ENCODE data around the gene CFAP107.
"Not testable (repeated sequence)": the region's sequence is repeated elsewhere in the genome, so short reads cannot be mapped to it uniquely, and the experiment has no call there.

Gene CFAP107, protein sequence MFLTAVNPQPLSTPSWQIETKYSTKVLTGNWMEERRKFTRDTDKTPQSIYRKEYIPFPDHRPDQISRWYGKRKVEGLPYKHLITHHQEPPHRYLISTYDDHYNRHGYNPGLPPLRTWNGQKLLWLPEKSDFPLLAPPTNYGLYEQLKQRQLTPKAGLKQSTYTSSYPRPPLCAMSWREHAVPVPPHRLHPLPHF

DNA sequence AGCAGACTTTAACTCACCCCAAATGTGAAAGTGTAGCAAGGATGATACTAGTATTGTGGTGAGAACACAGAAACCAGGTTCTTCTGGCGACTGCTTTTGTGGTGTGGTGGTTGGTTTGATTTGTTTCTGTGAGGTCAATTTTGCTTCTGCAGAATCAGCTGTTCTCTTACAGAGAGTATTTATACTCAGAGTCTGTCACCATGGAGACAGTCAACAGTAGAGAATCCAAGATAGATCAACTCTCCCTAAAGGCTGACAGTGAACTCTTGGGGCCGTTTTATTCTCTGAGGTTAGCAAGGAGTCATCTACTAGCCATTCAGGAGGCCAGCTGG lies at the start of gene CFAP107:
Gene CFAP107 (plus strand): TSS at position 209 of the 332 bp plus-strand sequence. CDS start 231 bp downstream, outside the sequence.
- no peak for DNase-seq (ENCODE audit: low read depth in 2 of 2)

DNA sequence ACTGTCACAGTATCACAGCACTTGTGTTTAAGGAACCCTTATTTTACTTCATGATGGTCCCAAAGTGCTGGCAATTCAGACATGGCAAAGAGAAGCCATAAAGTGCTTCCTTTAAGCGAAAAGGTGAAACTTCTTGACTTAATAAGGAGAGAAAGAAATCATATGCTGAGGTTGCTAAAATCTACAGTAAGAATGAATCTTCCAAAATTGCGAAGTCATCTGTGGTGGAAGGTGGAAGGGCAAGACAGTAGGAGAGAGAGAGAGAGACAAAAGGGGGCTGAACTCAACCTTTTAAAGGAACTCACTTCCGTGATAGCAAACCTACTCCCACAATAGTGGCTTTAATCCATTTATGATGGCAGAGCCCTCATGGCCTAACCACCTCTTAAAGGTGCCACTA lies 49.3 kb upstream of the CFAP107 start:
- DNase-seq (ENCODE audit: low read depth in 2 of 2), result no peak

DNA sequence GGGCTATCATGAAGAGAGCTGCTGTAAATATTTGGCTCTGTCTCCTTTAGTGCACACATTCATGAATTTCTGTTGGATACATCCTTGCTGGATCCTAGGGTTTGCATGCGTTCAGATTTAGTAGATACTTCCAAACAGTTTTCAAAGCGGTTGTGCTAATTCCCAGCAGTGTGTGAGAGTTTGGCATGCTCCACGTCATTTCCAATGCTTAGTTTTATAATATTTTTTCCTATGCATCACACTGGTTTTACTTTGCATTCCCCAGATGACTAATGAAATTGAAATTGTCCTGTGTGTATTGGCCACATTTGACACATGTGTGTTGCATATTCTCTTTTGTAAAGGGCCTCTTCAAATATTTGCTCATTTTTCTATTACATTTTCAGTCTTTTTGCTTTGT lies 48.6 kb upstream of the CFAP107 start:
- no peak for DNase-seq (ENCODE audit: low read depth in 2 of 2)

DNA sequence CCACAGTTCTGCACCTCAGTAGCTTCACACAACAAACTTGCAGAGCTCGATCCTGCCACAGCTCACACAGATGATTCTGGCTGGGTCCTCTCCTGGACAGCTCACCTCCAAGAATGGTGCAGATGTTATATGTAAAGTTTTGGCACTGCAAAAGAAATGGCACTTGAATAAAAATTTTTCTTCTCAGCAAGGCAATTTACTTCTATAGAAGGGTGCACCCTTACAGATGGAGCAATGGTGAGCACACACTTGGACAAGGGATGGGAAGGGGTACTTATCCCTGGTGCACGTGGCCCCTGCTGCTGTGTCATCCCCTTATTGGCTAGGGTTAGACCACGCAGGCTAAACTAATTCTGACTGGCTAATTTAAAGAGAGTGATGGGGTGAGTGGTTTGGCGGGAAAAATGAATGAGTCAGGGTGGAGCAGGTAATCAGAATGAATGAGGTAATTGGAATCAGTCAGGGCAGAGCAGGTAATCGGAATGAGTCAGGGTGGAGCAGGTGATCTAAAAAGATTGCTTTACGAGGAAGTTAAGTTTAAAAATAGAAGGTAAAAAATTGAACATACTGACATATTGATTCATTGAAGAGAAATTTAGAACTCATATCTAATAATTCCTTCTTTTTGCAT lies 42.1 kb upstream of the CFAP107 start:
- no peak for DNase-seq (ENCODE audit: low read depth in 2 of 2)

DNA sequence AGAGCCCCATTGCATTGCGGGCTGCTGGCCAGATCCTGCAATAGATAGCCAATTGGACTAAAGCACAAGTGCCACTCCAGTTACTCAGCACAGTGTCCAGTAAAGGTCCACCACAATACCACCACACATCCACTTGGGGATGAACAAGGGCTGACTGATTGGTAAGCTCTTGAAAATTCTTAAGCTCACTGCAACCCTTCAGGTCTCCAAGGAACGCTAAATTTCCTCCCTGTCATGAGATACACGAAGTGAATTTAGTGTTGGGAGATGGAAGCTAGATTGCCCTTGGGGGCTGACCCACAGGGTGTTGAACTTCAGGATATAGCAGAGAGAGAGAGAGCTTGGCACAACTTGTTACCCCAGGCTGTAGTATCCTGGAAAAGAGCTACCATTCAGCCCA lies 39.9 kb upstream of the CFAP107 start:
- DNase-seq (ENCODE audit: low read depth in 2 of 2), result no peak

DNA sequence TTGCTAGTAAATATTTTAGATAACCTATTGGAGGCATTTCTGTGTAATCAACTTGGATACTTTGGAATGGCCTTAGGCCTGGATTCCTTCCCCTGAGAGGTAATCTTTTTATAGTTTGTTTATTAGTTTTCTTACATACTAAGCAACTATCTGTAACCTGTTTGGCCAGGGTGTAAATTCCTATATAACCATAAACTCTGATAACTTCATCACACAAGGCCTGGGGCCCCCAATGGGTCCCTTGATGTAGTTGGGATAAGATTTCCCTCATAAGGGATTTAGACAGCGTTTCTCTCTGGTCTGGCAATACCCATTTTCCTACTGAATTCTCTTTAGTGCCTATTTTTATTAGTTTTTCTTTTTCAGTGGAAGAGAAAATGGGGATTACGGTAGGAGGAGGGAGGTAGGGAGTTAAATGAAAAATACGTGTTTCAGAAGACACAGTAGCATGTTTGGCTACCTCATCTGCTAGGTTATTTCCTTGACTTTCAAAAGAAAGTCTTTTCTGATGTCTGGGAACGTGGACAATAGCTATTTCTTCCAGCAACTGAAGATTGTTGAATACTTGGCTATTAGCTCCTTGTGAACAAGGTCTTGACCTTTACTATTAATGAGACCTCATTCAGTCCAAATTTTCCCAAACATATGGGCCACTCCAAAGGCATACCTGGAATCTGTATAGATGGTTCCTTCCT lies 37.5 kb upstream of the CFAP107 start:
- DNase-seq (ENCODE audit: low read depth in 2 of 2), result no peak

DNA sequence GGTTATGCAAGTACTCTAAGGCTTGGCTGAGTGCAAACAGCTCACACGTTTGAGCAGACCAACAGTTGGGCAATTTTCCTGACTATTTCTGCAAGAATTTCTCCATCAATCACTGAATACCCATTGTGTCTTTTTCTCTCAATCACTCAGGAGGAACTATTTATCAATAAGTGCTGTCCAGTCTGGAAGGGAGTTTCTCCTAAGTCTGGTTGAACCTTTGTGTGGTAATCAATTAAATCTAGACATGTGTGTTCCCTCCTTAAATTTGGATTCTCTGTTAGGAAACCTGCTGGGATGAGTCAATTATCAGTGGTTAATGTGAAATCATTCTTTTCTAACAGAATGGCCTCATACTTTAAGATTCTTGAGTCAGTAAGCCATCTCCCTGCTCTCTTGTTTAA lies 36.9 kb upstream of the CFAP107 start:
- DNase-seq (ENCODE audit: low read depth in 2 of 2), result no peak

DNA sequence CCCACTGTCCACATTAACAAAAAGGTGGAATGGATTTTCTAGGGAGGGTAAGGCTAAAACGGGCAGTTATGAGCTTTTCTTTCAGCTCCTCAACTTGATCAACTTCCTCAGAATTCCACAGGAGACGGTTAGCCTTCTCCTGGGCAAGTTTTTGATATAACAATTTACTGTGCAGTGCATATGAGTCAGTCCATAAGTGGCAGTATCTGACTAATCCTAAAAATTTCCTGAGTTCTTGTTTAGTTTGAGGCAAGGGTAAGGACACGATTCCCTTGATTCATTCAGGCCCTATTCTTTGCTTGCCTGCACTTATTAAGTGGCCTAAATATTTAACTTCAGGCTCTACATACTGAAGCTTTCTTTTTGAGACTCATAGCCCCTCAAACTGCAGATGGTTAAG lies 36.3 kb upstream of the CFAP107 start:
- DNase-seq (ENCODE audit: low read depth in 2 of 2), result no peak

DNA sequence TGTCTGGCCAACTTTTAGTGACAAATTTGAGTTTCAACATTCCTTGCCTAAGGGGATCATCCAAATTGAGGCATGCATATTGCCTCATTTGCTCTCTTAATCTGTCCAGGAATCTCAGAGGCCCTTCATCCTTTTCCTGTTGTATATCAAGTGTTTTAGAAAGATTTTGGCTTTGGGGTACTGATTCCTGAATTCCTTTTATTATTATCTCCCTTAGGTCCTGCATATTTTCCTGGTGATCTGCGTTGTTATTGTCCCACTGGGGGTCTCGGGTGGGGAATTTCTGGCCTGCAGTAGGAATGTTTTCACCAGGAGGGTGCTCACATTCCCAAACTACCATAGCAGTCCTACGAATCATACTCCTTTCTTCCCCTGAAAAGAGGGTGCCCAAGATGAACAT lies 34.5 kb upstream of the CFAP107 start:
- DNase-seq (ENCODE audit: low read depth in 2 of 2), result no peak

DNA sequence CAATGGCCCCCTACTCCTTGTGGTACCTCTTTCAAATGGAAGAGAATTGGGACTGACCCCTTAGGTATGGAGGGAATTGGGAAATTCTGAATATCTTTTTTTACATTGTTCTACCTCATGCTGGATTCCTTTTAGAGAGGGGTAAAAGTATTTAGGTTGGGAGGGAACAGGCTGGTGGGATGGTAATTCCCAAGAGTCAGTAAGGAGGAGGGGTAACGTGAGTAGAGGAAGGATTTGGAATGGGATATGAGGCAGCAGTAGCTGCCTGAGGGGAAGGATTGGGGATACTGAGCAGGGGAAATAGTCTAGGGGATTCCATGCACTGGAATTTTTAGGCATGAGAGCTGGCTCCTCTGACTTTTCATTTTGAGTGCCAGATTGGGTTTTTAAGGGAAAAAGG lies 33.9 kb upstream of the CFAP107 start:
- DNase-seq (ENCODE audit: low read depth in 2 of 2), result no peak

DNA sequence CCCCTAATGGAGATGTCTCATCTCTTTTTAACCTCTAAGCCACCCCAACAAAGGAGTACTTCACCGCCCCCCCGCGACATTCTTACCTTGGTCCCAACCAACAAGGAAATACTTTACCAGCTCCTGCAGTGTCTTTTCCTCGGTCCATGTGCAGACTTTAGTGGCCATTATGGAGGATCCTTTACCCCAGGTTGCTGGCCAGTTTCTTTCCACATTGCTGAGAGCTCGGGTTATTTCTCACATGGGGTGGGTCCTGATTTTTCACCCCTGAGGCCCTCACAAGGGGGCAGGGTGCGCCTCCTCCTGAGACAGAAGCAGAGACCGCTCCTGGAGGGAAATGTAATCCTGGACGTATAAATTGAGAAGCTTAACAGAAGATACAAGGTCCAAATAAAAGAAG lies 33.1 kb upstream of the CFAP107 start:
- no peak for DNase-seq (ENCODE audit: low read depth in 2 of 2)

DNA sequence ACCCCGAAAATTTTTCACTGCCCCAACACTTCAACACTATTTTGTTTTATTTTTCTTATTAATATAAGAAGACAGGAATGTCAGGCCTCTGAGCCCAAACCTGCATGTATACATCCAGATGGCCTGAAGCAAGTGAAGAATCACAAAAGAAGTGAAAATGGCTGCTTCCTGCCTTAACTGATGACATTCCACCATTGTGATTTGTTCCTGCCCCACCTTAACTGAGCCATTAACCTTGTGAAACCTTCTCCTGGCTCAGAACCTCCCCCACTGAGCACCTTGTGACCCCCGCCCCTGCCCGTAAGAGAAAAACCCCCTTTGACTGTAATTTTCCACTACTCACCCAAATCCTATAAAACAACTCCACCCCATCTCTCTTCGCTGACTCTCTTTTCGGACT lies 32.3 kb upstream of the CFAP107 start:
- not testable (repeated sequence) for DNase-seq (ENCODE audit: low read depth in 2 of 2)

DNA sequence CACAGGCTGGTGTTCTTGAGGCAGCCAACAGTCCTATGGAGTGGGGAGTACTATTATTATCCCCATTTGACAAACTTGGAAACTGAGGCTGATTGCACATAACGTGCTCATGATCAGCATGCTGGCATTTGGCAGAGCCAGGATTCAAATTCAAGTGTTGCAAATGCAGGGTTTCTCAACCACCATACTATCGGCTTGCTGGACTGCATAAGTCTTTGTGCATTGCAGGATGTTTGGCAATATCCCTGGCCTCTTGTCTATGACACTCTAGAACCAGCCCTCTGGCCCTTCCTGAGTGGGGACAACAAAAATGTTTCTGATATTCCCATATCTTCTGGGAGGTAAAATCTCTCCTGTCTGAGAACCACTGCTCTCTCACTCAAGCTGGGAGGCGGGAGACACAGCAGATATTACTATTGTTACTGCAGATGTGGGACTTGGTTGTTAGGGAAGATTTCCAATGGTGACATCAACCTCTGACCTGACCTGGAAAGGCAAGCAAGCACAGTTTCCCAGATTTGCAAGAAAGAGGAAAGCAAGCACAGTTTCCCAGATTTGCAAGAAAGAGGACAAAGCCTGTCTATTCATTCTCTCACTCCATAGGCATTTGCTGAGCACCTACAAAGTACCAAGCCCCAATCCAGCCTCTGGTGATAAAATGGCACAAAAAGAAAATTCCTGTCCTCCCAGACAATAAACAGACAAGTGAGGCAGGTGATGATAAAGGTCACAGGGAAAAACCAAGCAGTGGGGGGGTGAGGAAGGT lies 31.1 kb upstream of the CFAP107 start:
- no peak for DNase-seq (ENCODE audit: low read depth in 2 of 2)

DNA sequence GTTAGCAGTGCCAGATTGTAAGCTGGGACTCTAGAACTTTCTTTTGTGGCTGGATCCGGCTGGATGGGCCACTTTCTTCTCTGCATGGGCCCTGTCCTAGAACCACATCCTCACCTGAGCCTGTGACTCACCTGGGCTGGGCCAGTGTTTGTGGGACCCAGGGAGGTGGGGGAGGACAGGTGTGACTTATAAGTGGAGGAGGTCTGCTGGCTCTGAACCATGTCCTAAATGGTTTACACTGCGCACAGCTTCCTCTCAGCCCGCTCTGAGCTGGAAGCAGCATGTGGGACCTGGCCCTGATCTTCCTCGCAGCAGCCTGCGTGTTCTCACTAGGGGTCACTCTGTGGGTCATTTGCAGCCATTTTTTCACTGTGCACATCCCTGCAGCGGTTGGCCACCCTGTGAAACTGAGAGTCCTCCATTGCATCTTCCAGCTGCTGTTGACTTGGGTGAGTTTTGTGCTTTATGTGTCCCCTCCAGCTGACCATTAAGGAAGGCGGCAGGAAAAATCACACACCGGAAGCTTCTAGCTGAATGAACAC lies 30.0 kb upstream of the CFAP107 start, which contains the start of gene AADACL3:
Gene AADACL3 (plus strand): TSS at position 215 of the 542 bp plus-strand sequence. CDS start 67 bp downstream, at position 282.
- no peak for DNase-seq (ENCODE audit: low read depth in 2 of 2)

DNA sequence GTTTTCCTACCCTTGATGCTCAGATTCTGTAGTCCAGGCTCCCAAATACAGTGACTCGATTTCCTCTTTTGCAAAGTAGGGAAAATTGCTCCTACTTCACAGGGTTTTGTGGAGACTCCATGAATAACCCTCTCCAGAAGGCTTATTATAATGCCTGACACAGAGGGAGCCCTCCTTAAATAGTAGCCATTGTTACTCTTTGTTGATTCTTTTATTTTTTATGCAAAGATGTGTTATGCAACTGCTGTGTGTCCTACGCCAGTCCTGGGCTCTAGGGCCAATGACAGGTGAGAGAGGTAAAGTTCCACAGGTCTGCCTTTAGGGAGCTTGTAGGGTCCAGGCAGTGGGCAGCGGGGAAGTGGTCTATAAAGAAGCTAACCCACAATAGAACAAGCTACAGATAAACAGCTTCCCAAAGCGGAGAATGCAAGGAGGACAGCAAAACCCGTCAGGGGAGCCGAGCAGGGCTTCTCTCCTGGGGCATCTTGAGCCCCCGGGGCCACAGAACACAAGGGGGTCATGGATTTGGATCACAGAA lies 28.6 kb upstream of the CFAP107 start:
- DNase-seq (ENCODE audit: low read depth in 2 of 2), result no peak

DNA sequence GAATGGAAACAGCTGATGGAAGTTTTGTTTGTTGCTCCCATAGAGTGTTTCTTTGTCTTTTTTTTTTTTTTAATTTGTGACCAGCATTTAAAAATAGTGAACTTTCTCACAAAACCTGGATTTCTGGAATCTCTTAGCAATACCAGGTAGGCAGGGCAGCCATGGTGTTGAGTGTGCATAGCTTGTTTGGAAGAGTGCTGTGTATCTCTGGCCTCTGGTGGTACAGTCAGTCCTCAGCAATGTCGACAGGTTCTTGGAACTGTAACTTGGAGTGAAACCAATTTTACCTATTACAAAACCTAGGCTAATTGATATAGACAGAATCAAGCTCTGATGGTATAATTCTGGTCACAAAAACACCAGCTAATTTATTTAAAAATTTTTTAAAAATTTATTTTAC lies 23.4 kb upstream of the CFAP107 start:
- DNase-seq (ENCODE audit: low read depth in 2 of 2), result no peak

DNA sequence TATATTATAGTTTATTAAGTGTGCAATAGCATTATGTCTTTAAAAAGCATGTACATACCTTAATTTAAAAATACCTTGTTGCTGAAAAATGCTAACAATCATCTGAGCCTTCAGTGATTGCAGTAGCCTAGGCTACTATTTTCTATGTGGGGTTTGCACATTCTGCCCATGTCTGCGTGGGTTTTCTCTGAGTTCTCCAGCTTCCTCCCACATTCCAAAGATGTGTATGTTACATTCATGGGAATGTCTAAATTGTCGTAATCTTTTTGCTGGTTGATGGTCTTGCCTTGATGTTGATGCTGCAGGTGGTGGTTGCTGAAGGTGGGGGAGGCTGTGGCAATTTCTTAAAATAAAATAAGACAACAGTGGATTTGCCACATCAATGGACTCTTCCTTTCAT lies 17.6 kb upstream of the CFAP107 start:
- DNase-seq (ENCODE audit: low read depth in 2 of 2), result no peak

DNA sequence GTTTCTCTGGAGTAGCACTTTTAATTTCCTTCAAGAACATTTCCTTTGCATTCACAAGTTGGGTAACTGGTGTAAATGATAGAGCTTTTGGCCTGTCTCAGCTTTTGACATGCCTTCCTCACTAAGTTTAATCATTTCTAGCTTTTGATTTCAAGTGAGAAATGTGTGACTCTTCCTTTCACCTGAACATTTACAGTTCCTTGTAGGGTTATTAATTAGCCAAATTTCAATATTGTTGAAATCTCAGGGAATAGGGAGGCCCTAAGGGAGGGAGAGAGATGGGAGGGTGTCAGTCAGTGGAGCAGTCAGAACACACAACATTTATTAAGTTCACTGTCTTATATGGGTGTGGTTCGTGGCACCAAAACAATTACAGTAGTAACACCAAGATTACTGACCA lies 15.8 kb upstream of the CFAP107 start:
- DNase-seq (ENCODE audit: low read depth in 2 of 2), result no peak

DNA sequence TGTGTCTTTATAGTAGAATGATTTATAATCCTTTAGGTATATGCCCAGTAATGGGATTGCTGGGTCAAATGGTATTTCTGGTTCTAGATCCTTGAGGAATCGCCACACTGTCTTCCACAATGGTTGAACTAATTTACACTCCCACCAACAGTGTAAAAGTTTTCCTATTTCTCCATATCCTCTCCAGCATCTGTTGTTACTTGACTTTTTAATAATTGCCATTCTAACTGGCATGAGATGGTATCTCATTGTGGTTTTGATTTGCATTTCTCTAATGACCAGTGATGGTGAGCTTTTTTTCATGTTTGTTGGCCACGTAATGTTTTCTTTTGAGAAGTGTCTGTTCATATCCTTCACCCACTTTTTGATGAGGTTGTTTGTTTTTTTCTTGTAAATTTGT lies 14.9 kb upstream of the CFAP107 start:
- not testable (repeated sequence) for DNase-seq (ENCODE audit: low read depth in 2 of 2)

DNA sequence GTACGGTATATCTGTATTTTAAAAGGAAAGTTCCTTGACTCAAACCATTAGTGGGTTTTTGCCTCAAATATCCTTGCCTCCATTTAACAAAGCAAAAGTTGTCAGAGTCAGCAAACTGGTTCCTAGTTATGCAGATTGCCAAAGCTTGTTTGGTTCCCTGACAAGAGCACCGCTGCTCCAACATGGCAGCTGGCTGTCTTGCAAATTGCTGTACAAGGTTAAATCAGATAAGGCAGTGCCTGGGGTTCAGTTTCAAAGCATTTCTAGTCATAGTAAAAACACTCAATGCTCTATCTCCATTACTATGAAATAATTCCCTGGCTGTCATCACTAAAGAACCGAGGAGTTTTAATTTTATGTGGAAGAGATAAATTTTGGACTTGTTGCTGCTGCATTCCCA lies 11.3 kb upstream of the CFAP107 start:
- no peak for DNase-seq (ENCODE audit: low read depth in 2 of 2)

DNA sequence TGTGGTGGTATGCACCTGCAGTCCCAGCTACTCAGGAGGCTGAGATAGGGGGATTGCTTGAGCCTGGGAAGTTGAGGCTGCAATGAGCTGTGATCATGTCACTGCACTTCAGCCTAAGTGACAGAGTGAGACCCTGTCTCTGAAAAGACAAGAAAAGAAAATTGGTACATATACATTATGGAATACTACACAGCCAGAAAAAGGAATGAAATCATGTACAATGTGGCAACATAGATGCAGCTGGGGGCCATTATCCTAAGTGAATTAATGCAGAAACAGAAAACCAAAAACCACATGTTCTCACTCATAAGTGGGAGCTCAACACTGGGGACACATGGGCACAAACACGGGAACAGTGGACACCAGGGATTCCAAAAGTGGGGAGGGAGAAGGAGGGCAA lies 7.1 kb upstream of the CFAP107 start:
- DNase-seq (ENCODE audit: low read depth in 2 of 2), result no peak

DNA sequence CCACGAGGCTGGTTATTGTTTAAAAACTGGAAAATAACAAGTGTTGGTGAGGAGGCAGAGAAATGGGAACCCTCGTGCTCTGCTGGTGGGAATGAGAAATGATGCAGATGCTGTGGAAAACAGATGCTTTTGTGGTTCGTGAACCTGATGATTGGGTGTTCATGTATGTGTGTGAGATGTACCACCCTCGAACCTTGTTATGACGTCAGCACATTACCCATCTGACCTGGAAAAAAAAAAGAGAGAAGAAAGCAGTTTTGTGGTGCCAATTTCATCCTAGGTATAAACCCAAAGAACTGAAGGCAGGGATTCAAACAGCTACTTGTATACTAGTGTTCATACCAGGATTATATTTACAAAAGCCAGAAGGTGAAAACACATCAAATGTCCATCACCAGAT lies 6.4 kb upstream of the CFAP107 start:
- DNase-seq (ENCODE audit: low read depth in 2 of 2), result no peak
